Stimulated activated CD8-positive, alpha-beta memory T cell treated with anti-CD3 and anti-CD28 coated beads, Interleukin-12 subunit alpha, Interleukin-12 subunit beta, amount 100 ng/mL, for 4 hours (primary cell): ENCODE measurements around the gene DEUP1.
"Not testable (repeated sequence)": the region's sequence is repeated elsewhere in the genome, so short reads cannot be mapped to it uniquely, and the experiment has no call there.

Source experiments
- DNase-seq: peaks from one replicate; pipeline ENCODE4 v3.0.0-alpha.2; 2020; ENCODE audit warnings: low read depth

Gene DEUP1

DNA sequence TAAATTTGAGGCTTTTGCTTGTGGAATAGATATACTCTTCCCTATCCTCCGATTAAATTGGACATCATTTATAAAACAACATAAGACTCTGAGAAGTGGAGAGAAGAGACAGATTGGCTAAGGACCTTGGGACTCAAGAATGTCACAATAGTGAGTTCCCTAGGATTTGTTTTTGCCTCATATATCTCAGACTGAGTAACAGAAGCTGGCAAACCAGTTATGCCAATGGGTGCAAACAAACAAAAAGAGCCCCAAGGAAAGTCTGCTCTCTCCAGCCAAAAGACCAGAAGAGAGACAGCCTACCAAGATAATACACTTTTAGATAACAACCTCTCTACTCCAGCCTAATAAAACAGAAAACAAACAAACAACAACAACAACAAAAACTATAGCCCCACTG, 28.9 kb downstream of the DEUP1 start:
- DNase-seq = no peak

- DNase-seq = no peak
Measured at GRCh38 chr11:93361435-93361834, 30.9 kb downstream of the DEUP1 start.

DNA sequence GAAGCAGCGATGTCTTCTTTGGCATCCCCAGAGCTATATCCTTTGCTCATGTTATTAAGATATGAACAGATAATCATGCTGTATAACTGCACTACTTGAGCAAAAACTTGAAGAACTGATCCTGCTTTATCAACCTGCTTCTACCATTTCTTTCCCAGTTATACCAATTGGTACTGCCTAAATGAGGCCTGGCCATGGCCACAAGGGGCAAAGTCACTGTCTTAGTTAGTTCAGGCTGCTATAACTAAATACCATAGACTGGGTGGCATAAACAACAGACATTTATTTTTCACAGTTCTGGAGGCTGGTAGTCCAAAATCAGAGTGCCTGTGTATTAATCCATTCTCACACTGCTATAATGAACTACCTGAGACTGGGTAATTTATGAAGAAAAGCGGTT, 37.5 kb downstream of the DEUP1 start:
- DNase-seq = no peak

DNA sequence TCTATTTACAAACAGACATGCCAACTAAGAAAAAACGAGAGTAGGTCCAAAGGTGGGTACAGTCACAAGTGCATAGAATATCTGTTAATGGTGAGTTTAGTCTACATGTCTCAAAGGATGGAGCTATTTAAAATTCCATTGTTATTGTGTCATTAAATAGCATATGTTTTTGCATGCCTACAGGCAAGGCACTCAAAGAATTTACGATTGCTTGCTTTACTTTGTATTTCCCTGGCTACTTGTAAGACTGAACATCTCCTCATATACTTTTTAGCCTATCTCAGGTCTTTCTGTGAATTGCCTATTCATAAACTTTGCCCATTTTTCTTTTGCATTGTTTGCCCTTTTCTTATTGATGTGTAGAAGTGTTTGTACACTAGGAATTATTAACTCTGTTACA, 39.7 kb downstream of the DEUP1 start:
- DNase-seq = no peak

- no peak for DNase-seq
Measured at GRCh38 chr11:93389737-93390136, 59.2 kb downstream of the DEUP1 start.

- DNase-seq = no peak
Measured at GRCh38 chr11:93392867-93393266, 62.3 kb downstream of the DEUP1 start.

DNA sequence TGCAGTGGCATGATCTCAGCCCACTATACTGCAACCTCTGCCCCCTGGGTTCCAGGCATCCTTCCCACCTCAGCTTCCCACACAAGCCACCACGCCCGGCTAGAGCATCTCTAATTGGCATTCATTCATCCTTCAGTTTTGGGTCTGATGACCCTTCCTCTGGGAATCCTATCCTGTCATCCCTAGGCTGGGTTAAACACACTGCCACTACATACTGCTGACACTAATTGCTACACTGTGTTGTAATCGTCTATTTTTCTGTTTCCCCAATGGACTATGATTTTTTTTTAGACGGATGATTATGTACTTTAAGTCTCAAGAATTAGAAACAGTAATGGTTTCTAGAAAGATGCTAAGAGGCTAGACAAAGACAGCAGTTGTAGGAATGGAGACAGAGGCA, 62.8 kb downstream of the DEUP1 start:
- no peak for DNase-seq

DNA sequence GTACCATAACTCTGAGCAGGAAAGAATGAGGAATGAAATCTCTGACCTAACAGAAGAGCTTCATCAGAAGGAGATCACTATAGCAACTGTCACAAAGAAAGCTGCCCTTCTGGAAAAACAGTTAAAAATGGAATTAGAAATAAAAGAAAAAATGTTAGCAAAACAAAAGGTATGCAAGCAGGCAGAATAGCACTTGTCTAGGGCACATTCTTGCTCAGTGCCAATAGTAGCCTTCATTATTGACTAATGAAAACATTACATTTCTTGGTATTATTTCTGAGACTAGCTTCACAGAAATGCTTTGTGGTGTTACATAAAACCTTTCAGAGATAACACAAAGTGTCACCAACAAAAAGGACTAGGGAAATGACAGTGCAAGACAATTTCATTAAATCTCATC, 63.9 kb downstream of the DEUP1 start:
- DNase-seq = no peak

DNA sequence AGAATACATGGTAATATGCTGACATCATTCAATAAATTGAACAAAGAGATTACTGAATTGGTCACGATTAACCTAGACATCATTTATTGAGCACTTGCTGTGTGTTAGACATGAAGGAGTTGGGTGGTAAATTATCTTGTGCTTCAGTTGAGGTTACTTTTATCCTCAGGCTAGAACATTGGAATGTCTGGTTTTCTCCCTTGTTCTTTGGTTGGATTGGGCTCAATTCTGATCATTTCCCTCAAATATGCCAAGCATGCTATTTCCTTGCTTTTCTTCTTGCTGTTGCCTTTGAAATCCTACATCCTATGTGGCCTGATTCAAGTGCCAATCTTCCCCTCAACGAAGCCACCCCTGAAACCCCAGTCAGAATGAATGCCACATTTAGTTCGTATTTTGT, 65.8 kb downstream of the DEUP1 start:
- no peak for DNase-seq

GRCh38 chr11:93403930-93404329, 73.4 kb downstream of the DEUP1 start:
- no peak for DNase-seq

DNA sequence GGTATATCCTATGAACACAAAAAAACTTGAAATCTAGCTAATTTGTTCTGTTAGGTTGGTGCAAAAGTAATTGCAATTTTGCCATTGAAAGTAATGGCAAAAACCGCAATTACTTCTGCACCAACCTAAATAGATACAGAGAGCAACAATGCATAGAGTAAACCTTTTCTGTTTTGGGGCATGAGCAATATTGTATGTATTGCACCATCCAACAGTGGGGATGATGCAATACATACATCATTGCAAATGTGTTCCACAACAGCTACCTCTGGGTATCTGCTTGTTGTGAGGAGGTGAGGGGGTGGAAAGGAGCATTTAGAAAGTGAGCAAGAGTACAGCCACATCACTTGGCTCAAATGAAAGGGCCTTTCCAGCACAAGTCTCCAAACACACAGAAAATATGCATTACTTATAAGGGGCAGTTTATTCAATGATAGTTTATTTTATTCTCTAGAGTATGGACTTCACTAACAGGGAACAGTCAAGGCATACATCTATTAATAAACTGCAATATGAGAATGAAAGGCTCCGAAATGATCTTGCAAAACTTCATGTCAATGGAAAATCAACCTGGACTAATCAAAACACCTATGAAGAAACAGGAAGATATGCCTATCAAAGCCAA, 77.3 kb downstream of the DEUP1 start:
- DNase-seq = no peak

GRCh38 chr11:93410441-93410840, 79.9 kb downstream of the DEUP1 start:
- DNase-seq = no peak

- DNase-seq = no peak
Measured at GRCh38 chr11:93411705-93412104, 81.2 kb downstream of the DEUP1 start.

GRCh38 chr11:93432247-93432646, 101.7 kb downstream of the DEUP1 start:
- DNase-seq = no peak

DNA sequence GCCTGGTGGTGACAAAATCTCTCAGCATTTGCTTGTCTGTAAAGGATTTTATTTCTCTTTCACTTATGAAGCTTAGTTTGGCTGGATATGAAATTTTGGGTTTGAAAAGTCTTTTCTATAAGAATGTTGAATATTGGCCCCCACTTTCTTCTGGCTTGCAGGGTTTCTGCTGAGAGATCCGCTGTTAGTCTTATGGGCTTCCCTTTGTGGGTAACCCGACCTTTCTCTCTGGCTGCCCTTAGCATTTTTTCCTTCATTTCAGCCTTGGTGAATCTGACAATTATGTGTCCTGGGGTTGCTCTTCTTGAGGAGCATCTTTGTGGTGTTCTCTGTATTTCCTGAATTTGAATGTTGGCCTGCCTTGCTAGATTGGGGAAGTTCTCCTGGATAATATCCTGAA, 112.7 kb downstream of the DEUP1 start:
- not testable (repeated sequence) for DNase-seq

- peak; percentile 5 for DNase-seq
Measured at GRCh38 chr11:93444617-93445073, 114.1 kb downstream of the DEUP1 start.

DNA sequence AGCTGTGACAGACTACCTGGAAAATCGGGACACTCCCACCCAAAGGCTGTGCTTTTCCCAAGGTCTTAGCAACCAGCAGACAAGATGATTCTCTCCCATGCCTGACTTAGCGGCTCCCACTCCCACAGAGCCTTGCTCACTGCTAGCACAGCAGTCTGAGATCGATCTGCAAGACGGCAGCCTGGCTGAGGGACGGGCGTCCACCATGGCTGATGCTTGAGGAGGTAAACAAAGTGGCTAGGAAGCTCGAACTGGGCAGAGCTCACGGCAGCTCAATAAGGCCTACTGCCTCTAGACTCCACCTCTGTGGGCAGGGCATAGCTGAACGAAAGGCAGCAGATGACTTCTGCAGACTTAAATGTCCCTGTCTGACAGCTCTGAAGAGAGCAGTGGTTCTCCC, 127.7 kb downstream of the DEUP1 start:
- no peak for DNase-seq

DNA sequence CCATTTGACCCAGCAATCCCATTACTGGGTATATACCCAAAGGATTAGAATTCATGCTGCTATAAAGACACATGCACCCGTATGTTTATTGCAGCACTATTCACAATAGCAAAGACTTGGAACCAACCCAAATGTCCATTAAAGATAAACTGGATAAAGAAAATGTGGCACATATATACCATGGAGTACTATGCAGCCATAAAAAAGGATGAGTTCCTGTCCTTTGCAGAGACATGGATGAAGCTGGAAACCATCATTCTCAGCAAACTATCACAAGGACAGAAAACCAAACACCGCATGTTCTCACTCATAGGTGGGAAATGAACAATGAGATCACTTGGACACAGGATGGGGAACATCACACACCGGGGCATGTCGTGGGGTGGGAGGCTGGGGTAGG, 133.1 kb downstream of the DEUP1 start:
- DNase-seq = not testable (repeated sequence)

- no peak for DNase-seq
Measured at GRCh38 chr11:93464927-93465540, 134.5 kb downstream of the DEUP1 start.

DNA sequence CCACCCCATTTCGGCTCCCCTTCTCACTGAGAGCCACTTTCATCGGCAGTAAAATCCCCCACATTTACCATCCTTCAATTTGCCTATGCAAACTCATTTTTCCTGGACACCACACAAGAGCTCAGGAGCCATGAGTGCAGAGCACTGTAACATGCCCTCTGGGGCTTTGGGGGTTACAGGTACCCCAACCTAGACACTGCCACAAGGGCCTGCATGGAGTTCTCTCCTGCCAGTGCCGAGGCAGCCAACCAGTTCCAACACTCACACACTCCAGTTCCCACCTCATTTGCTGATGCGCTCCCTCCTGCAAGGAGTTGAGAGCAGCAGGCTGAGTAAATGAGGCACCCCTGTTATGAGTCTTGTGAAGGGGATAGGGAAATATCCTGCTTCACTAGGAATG, 136.5 kb downstream of the DEUP1 start:
- no peak for DNase-seq

- DNase-seq = no peak
Measured at GRCh38 chr11:93468290-93468689, 137.7 kb downstream of the DEUP1 start.

DNA sequence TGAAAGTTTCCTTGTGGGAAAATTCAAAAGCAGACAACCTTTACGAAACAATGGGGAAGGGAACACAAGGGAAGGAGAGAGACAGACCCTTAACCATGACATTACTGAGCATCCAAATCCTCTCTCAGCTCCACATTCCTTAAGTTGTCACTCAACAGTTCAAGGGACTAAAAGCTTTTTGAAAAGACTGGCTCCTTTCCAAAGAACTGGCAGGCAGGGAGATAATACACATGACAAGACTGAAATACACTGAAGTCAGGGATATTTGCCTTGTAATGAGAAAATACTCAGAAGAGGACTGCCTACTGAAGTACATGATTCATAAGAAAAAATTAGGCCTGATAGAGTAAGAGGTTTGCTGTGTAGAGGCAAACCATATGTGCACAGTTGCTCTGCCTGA, 143.6 kb downstream of the DEUP1 start:
- no peak for DNase-seq

GRCh38 chr11:93476796-93477195, 146.3 kb downstream of the DEUP1 start:
- no peak for DNase-seq

DNA sequence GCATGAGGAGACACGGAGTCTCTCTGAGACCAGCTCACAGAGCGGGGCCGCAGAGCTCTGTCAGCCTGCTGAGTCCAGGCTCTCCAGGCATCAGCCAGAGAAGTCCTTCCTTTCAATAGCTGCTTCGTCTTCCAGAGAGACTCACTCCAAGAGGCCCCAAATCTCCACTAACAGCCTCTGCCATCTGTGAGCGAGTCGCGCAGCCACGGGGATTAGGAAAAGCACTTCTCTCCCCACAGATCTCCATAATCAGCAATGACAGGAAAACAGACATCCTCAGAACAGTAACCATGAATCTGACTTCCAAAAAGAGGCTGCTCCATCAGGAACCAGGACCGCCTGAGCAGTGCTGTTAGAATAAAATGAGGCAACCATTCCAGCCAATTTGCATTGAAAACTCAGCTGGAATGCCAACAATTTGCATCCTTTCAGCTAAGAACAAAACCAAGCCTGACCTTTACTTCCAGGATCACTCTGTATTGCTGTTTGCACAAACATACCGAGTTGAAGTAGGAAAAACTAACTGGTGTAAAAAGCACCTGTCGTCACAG, 147.2 kb downstream of the DEUP1 start:
- no peak for DNase-seq
